Osteoblast (primary cell): ENCODE measurements around the gene AGTPBP1. TPM values are rescaled to one million over a fixed set of nuclear protein-coding genes. Genes with fewer than 3 reads are reported as not detected.

ENCODE experiments used
- DNase-seq: peaks from one replicate; pipeline ENCODE4 v3.0.0; 2011; ENCODE audit warnings: low spot score, mixed read lengths; ENCODE audit not compliant: insufficient read length; ENCODE audit errors: missing footprints
- H2AFZ ChIP-seq: 2 replicates; pipeline ENCODE4 v1.6.0; 2011; ENCODE audit warnings: mild to moderate bottlenecking, low read length
- H3K27ac ChIP-seq: 2 replicates; pipeline ENCODE4 v1.5.1; 2011; ENCODE audit warnings: mild to moderate bottlenecking, low read depth, low read length, moderate library complexity
- H3K27me3 ChIP-seq: 2 replicates; pipeline ENCODE4 v1.6.0; 2012; ENCODE audit warnings: mild to moderate bottlenecking, control low read depth, inconsistent platforms, low read length, moderate library complexity; ENCODE audit not compliant: insufficient read depth
- H3K36me3 ChIP-seq: 2 replicates; pipeline ENCODE4 v1.5.1; 2011; ENCODE audit warnings: mild to moderate bottlenecking, low read length, control low read depth, moderate library complexity; ENCODE audit not compliant: insufficient read depth
- H3K4me1 ChIP-seq: 2 replicates; pipeline ENCODE4 v1.5.1; 2011; ENCODE audit warnings: mild to moderate bottlenecking, low read length, control low read depth, moderate library complexity; ENCODE audit not compliant: insufficient read depth
- H3K4me2 ChIP-seq: 2 replicates; pipeline ENCODE4 v1.6.0; 2011; ENCODE audit warnings: mild to moderate bottlenecking, low read length; ENCODE audit not compliant: insufficient read depth
- H3K4me3 ChIP-seq: fragments of 200-600 bp; sonication (generic); 3 replicates; pipeline ENCODE4 v1.5.1; 2012; ENCODE audit warnings: mild to moderate bottlenecking, low read length, inconsistent platforms; ENCODE audit not compliant: insufficient read depth
- H3K79me2 ChIP-seq: 2 replicates; pipeline ENCODE4 v1.6.0; 2012; ENCODE audit warnings: mild to moderate bottlenecking, low read length, control low read depth, inconsistent platforms; ENCODE audit not compliant: insufficient read depth
- H3K9me3 ChIP-seq: 2 replicates; pipeline ENCODE4 v1.5.1; 2011; ENCODE audit warnings: low read depth, low read length, control low read depth
- H4K20me1 ChIP-seq: 2 replicates; pipeline ENCODE4 v1.6.0; 2012; ENCODE audit warnings: mild to moderate bottlenecking, low read length, control low read depth; ENCODE audit not compliant: insufficient read depth
- CTCF ChIP-seq: IDR thresholded peaks from 2 replicates; pipeline ENCODE4 v1.5.1; 2011; ENCODE audit warnings: mild to moderate bottlenecking, low read depth, low read length, moderate library complexity; ENCODE audit errors: extremely low read depth
- total RNA-seq: library from RNA; depleted of rRNA; stranded (reverse); fragments of >200 nt; gene quantifications from 2 replicates; pipeline ENCODE4 v1.2.3, GENCODE V29; 2012

The AGTPBP1 gene
- total RNA-seq, 1 donor: 17.0 TPM

DNA sequence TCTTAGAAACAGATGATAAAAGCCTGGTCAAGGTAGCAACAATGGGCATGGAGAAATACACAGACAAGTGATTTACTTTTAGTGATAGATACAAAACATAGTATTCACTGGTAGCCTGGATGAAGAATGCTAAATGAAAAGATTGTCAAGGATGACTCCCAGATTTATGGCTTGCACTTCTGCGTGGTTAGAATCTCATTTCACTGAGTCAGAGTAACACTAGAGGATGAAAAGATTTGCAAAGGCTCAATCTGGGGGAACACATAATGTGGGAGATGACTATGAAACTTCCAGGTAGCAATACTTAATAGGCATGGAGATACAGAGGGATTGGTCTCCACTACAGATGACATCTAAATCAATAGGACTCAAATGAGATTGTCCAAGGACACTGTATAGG is 38.4 kb downstream of the AGTPBP1 start:
- no peak for TF ChIP-seq CTCF
- no peaks in the 10 kb centered on the region for H3K27me3 ChIP-seq
- H3K4me3 ChIP-seq: no peak overlapping the region
- no peaks in the 10 kb centered on the region for H4K20me1 ChIP-seq
- H3K27ac ChIP-seq: no peak overlapping the region
- H3K4me2 ChIP-seq: no peak overlapping the region
- no peak overlapping the region for H2AFZ ChIP-seq
- no peaks in the 10 kb centered on the region for H3K9me3 ChIP-seq
- no peaks in the 10 kb centered on the region for H3K36me3 ChIP-seq
- no peaks in the 10 kb centered on the region for H3K4me1 ChIP-seq
- H3K79me2 ChIP-seq: no peaks in the 10 kb centered on the region
- DNase-seq: no peak

- Histone ChIP-seq H3K4me1 (no peaks in the 10 kb centered on the region), H3K27me3 (no peaks in the 10 kb centered on the region), H2AFZ (no peak overlapping the region), H3K79me2 (no peaks in the 10 kb centered on the region), H4K20me1 (no peaks in the 10 kb centered on the region), H3K36me3 (no peaks in the 10 kb centered on the region), H3K4me3 (no peak overlapping the region), H3K27ac (no peak overlapping the region), H3K9me3 (no peaks in the 10 kb centered on the region), H3K4me2 (no peak overlapping the region)
- no peak for TF ChIP-seq CTCF
- no peak for DNase-seq
These were observed 38.9 kb downstream of the AGTPBP1 start for GRCh38 chr9:85702726-85703289.

DNA sequence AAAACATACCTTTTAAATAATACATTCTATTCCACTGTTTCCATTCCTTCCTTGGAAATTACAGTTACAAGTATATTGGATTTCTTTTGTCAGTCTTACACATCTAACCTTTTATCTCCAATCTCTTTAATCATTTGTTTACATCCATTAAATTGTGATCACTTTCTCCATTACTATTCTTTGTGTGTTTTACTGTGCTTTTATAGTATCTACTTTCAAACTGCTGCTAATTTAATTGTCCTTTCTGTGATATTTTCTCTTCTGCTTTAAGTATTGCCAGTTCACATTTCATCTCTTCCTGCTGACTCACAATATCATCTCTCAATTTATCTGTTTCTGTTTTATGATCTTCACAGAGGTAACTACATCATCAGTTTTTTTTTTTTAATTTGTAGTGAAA is 39.6 kb downstream of the AGTPBP1 start:
- Histone ChIP-seq H3K27me3 (no peaks in the 10 kb centered on the region), H4K20me1 (no peaks in the 10 kb centered on the region), H2AFZ (no peak overlapping the region), H3K27ac (no peak overlapping the region), H3K4me1 (no peaks in the 10 kb centered on the region), H3K4me3 (no peak overlapping the region), H3K36me3 (no peaks in the 10 kb centered on the region), H3K9me3 (no peaks in the 10 kb centered on the region), H3K79me2 (no peaks in the 10 kb centered on the region), H3K4me2 (no peak overlapping the region)
- no peak for DNase-seq
- no peak for TF ChIP-seq CTCF

- Histone ChIP-seq H4K20me1 (no peaks in the 10 kb centered on the region), H3K4me1 (no peaks in the 10 kb centered on the region), H3K36me3 (no peaks in the 10 kb centered on the region), H3K4me3 (no peak overlapping the region), H3K4me2 (no peak overlapping the region), H3K9me3 (no peaks in the 10 kb centered on the region), H3K27me3 (no peaks in the 10 kb centered on the region), H3K27ac (no peak overlapping the region), H2AFZ (no peak overlapping the region), H3K79me2 (no peaks in the 10 kb centered on the region)
- no peak for TF ChIP-seq CTCF
- no peak for DNase-seq
These were observed 41.4 kb downstream of the AGTPBP1 start for GRCh38 chr9:85700330-85700729.
